T-helper 9 cell (primary cell): ENCODE measurements around the gene MIGA2.

Source experiments
- DNase-seq: peaks from one replicate; pipeline ENCODE4 v3.0.0-alpha.2; 2020

The MIGA2 gene

DNA sequence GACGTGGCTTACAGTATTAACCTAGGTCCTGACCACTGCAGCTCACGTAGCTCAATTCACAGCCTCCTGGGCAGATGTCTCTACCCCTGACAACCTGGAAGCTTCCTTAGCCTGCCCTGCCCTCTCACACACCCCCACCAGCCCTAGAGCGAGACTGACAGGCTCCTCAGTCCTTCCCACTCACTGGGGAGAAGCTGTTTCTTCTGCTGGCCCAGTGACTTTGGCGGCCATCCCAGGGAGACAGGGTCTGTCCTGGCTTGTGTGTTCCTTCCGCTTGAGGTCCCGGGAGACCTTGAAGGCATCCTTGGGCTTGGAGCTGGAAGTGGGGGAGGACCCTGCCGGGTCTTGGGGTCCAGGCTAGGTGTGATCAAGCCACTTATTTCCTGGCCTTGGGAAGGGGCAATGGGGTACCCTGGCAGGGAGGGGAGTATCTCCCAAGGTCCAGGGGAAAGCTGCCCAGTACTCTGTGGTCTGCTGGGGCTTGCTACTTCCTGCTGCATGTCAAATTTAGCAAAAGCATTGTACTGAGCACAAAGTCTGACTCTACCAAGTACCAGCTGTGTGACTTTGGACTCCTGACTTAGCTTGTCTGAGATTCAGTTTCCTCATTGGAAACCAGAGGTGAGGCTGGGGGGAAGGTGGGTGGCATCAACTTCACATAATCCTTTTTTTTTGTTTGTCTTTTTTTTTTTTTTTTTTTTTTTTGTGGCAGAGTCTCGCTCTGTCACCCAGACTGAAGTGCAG lies 1.9 kb downstream of the MIGA2 start:
- no peak for DNase-seq

DNA sequence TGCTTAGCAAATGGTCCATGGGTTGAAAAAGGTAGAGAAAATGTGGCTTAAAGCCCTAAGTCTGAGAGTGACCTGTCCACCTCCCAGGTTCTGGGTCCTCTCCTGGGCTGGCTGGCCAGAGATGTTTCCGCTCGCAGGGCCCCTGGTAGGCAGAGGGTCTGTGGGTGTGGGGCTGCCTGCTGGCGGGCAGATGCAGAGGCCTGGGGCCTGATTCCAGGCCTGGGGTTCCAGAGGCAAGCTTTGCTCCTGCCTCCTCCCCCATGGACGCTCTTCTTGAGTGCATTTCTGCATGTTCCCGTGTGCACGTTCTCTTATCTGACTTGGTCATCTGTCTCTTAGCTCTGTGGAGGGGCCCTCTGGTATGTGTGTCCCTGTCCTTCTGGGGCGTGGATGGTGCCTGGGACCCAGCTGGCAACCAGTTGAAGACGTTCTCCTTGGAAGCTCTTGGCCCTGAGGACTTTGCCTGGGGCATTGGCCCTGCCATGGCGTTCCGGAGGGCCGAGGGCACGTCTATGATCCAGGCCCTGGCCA lies 3.8 kb downstream of the MIGA2 start:
- no peak for DNase-seq

GRCh38 chr9:129042016-129042415 lies 5.6 kb downstream of the MIGA2 start:
- DNase-seq = no peak

DNA sequence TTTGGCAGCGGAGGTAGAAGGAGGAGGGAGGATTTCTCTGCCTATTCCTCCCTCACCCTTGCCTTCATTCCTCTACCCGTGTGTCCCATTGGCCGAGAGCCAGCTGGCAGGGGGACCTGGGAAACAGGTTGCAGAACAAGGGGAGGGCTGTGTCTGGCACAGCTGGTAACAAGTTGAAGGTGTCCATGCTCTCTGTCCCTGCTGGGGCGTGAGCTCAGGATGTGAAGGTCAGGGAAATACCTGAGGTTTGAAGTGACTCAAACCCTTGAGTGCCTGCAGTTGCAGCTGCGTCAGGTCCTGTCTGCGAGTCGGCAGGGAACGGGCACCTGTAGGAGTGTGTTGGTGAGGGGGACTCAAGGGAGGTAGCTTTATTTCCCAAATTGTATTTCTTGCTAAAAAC lies 16.2 kb downstream of the MIGA2 start:
- DNase-seq = no peak

GRCh38 chr9:129053020-129053419 lies 16.6 kb downstream of the MIGA2 start:
- DNase-seq = no peak

DNA sequence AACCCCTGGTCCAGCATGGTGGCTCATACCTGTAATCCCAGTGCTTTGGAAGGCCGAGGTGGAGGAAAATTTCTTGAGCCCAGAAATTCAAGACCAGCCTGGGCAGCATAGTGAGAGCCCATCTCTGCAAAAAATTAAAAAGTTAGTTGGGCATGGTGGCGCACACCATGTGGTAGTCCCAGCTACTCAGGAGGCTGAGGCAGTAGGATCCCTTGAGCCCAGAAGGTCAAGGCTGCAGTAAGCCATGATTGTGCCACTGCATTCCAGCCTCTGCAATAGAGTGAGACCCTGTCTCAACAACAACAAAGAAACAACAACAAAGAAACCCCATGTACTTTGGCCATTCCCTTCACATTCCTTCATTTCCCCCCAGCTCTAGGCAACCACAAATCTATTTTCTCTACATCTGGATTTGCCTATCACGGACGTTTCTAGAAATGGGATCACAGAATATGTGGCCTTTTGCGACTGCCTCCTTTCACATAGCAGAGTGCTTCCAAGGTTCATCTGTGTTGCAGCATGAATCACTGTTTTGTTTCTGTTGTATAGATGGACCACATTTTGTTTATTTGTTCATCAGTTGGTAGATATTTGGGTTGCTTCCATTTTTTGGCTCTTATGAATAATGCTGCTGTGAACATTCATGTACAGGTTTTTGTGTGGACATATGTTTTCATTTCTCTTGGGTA lies 17.9 kb downstream of the MIGA2 start:
- no peak for DNase-seq

DNA sequence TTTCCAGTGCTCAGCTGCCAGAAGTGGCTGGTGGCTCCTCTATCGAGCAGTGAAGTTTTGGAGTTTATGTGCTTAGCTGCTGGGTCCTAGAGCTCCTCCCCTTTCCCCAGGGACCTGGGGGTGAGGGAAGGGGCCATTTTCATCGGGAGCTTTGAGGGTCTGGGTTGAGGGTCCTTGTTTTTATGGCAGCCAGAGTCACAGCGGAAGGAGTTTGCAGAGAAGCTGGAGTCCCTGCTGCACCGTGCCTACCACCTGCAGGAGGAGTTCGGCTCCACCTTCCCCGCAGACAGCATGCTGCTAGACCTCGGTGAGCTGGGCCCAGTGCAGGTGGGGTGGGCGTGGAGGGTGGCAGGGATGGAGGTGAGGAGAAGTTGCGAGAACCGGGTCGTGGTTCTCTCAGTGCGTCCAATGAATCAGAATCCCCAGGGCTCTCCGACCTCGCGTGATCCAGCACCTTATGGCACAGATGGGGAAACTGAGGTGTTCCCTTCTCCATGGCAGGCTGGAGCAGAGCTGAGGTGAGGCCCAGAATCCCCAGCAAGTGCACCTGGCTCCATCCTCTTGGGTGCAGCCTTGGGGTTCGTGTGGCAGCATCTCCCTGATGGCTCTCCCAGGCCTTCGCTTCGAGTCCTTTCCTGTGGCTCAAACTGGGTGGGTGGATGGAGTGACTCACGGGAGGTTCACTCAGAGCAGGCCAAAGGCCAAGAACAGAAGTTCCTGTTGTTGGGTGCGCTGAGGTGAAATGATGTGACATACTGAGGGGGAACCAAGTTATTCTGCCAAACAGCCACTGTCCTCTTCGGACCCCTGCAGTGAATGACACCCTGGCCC lies 22.8 kb downstream of the MIGA2 start:
- no peak for DNase-seq

- no peak for DNase-seq
Measured at GRCh38 chr9:129059796-129060785, 23.7 kb downstream of the MIGA2 start.

GRCh38 chr9:129060991-129061390 lies 24.6 kb downstream of the MIGA2 start:
- no peak for DNase-seq

- DNase-seq = no peak
Measured at GRCh38 chr9:129063061-129063460, 26.6 kb downstream of the MIGA2 start.

GRCh38 chr9:129064499-129064908 lies 28.1 kb downstream of the MIGA2 start:
- no peak for DNase-seq

DNA sequence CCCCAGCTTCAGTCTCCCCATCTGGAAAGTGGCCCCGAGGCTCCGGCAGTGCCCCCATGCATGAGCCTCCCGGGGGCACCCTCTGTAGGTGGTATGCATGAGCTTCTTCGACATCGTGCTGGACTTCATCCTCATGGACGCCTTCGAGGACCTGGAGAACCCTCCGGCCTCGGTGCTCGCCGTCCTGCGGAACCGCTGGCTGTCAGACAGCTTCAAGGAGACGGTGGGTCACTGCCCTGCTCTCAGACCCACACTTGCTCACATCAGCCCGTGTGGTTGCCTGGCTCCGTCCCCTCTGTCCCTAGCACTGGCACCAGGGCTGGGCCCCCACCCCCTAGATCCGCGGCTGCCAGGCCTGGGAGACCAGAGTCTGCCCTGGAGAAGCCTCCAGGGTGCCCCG lies 31.7 kb downstream of the MIGA2 start:
- no peak for DNase-seq

GRCh38 chr9:129068990-129069861 lies 32.8 kb downstream of the MIGA2 start:
- peak; percentile 48 for DNase-seq

- no peak for DNase-seq
Measured at GRCh38 chr9:129069862-129070641, 33.6 kb downstream of the MIGA2 start.

DNA sequence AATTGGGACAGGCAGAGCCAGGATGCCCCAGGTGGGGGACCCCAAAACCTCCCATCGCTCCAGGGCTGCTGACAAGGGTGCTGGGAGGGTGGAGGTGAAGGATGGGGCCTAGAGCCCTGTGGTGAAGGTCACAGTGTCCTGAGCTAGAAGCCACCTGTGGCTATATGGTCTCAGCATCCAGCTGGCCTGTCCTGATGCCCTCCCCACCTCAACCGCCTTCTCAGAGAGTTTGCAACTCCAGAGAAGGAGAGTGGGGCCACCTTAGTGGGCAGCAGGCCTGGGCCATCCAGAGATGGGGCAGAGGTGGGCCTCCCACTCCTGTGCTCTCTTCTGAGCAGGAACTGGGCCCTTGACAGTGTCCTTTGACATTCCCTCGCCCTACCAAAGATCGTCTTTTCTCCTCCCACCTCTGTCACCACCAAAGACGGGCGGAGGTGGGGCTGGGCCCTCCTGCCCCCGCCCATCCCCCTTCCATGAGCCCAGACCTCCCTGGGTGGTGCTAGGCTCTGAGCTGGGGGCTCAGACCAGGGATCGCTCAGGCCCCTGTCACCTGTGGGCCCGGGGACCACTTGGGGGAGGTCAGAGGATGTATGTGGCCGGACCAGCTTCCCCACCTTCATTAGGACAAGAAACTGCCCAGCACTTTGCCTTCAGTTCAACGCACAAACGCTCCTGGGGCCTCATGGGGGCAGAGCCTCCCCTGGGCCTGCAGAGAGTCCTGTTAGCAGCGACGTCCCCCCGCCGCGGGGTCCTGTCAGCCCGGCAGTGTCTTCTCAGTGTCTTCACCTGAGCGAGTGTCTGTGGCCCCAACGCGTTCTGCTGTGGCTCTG lies 34.5 kb downstream of the MIGA2 start:
- DNase-seq = no peak

DNA sequence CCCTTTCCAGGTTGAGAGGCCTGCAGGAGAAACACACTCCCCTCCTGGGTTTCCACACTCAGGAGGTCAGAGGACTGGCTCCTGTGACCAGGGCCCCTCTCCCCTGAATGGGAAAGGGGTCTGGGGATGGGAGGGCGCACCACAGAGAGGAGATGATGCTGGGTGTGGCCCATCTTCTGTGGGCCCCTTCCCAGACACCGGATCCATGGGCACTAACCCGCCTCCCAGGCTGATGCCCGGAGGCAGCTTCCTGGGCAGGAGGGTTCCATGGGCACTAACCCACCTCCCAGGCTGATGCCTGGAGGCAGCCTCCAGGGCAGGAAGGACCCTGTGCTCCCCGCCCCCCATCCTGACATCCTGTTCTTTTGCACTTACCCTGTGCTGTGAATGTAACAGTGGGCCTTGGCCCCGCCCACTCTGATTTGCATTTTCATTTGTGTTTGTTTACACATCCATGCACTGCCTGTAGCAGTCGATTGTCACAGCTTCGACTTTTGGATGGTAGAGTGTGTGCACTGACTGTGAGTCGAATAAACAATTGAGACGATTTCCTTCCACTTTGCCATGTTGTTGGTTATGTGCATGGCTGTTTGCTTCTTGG lies 35.2 kb downstream of the MIGA2 start:
- no peak for DNase-seq

- no peak for DNase-seq
Measured at GRCh38 chr9:129072171-129072570, 35.7 kb downstream of the MIGA2 start.

DNA sequence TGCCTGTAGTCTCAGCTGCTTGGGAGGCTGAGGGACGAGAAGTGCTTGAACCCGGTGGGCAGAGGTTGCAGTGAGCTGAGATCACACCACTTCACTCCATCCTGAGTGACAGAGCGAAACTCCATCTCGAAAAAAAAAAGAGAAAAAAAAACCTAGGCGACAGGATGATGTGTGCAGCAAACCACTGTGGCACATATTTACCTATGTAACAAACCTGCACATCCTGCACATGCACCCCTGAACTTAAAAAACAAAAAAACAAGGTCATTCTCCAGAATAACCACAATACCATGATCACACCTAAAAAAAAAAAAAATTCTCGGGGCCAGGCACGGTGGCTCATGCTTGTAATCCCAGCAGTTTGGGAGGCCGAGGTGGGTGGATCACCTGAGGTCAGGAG lies 37.0 kb downstream of the MIGA2 start:
- DNase-seq = no peak

DNA sequence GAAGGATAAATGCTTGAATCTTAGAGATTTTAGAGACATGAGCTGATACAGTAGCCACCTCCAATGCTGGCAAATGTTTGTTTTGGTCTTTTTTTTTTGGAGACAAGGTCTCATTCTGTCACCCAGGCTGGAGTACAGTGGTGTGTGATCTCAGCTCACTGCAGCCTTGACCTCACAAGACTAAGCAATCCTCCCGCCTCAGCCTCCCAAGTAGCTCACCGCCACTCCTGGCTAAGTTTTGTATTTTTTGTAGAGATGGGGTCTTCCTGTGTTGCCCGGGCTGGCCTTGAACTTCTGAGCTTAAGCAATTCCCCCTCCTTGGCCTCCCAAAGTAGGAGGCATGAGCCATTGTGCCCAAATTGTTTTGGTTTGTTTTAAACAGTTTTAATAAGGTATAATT lies 37.7 kb downstream of the MIGA2 start:
- DNase-seq = no peak
